SU-DHL-6 (cell line): ENCODE data around the gene BAX.

Experiments
- H2AFZ ChIP-seq: fragments of 200-600 bp; sonication (generic); 2 replicates; pipeline ENCODE4 v1.6.1; 2014; ENCODE audit warnings: low read depth, mild to moderate bottlenecking, moderate library complexity, mixed read lengths, antibody characterized with exemption, low read length; ENCODE audit not compliant: severe bottlenecking
- H3F3A ChIP-seq: fragments of 200-600 bp; shearing (Covaris generic); 2 replicates; pipeline ENCODE4 v1.6.0; 2016; ENCODE audit warnings: antibody characterized with exemption, mild to moderate bottlenecking; ENCODE audit not compliant: insufficient read depth
- H3K27ac ChIP-seq: fragments of 200-600 bp; sonication (generic); 2 replicates; pipeline ENCODE4 v1.5.1; 2016; ENCODE audit warnings: low read depth, mild to moderate bottlenecking, low read length, moderate library complexity, mixed read lengths
- H3K27me3 ChIP-seq: fragments of 200-600 bp; sonication (generic), shearing (Covaris generic); 2 replicates; pipeline ENCODE4 v1.6.0; 2014; ENCODE audit warnings: mild to moderate bottlenecking, low read length
- H3K36me3 ChIP-seq: fragments of 200-600 bp; sonication (generic); 2 replicates; pipeline ENCODE4 v1.6.1; 2014; ENCODE audit warnings: mild to moderate bottlenecking, low read length, mixed read lengths
- H3K4me2 ChIP-seq: fragments of 300-600, 200-600 bp; shearing (Covaris generic), sonication (generic); 2 replicates; pipeline ENCODE4 v1.6.0; 2014; ENCODE audit warnings: low read length, low read depth, mild to moderate bottlenecking; ENCODE audit not compliant: poor library complexity, severe bottlenecking
- H3K4me3 ChIP-seq: fragments of 200-600 bp; sonication (generic); 2 replicates; pipeline ENCODE4 v1.5.1; 2014; ENCODE audit warnings: antibody characterized with exemption, low read length, mild to moderate bottlenecking, mixed read lengths; ENCODE audit not compliant: insufficient read depth, poor library complexity, severe bottlenecking
- H3K79me2 ChIP-seq: fragments of 200-600 bp; sonication (generic); 2 replicates; pipeline ENCODE4 v1.6.1; 2014; ENCODE audit warnings: mild to moderate bottlenecking, low read length, moderate library complexity; ENCODE audit not compliant: insufficient read depth
- H3K9ac ChIP-seq: fragments of 200-600 bp; sonication (generic); 2 replicates; pipeline ENCODE4 v1.7.0; 2014; ENCODE audit warnings: mild to moderate bottlenecking, low read length
- H3K9me2 ChIP-seq: fragments of 200-600 bp; sonication (generic); replicated peaks from 2 replicates; pipeline ENCODE4 v1.6.1; 2014; ENCODE audit warnings: low read length; ENCODE audit not compliant: insufficient read depth
- H3K9me3 ChIP-seq: fragments of 200-600 bp; sonication (generic); 2 replicates; pipeline ENCODE4 v1.6.1; 2014; ENCODE audit warnings: low read length, mixed read lengths; ENCODE audit not compliant: insufficient read depth
- H4K20me1 ChIP-seq: fragments of 200-600 bp; sonication (generic); 2 replicates; pipeline ENCODE4 v1.6.1; 2014; ENCODE audit warnings: low read depth, mild to moderate bottlenecking, antibody characterized with exemption, low read length, moderate library complexity, mixed read lengths
- EZH2phosphoT487 ChIP-seq: fragments of 200-600 bp; sonication (generic), shearing (Covaris generic); conservative IDR thresholded peaks from 2 replicates; pipeline ENCODE4 v1.6.1; 2018; ENCODE audit warnings: mild to moderate bottlenecking, antibody characterized with exemption, low read length, moderate library complexity, mixed read lengths
- TF ChIP-seq, protein P1 (sequence below): fragments of 200-600 bp; sonication (generic); IDR thresholded peaks from one replicate; pipeline ENCODE4 v1.5.1; 2017; ENCODE audit warnings: antibody characterized with exemption, mild to moderate bottlenecking, low read length, moderate library complexity; ENCODE audit not compliant: insufficient read depth, poor library complexity, severe bottlenecking

The BAX gene

DNA sequence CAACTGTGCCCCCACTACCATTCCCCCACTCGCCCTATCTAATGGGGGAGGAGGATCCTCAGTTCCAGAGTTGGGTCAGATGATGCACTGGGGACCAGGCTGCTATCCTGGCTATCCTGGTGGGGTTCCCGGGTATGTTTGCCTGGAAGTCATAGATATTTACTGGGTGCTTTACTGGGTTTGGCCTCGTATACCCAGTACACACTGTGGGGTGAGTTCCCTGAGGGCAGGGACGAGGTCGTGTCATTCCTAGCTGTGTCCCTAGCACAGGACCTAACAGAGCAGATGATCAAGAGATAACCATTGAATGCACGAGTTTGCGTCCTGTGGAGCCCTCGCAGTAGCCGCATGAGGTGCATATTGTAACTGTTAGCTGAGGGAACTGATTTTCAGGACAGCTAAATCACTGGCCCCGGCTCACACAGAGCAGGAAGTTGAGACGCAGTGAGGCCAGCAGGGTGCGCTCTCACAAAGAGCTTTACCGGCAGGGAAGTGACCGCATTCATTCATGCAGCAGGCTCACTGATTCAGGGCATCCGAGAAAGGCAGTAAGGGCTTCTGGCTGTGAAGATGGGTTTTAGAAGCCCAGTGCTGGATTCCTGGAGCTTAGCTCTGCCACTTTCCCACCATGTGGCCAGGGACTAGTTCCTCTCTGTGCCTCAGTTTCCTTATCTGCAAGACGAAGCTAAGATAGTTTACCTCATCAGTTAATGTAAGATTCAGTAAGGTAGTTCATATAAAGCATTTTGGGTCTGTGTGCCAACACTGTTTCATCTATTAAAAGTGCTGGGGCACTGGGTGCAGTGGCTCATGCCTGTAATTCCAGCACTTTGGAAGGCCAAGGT lies 45.0 kb downstream of the BAX start:
- Histone ChIP-seq H3K79me2 (peaks cover 30% of the 10 kb centered on the region), H3K27me3 (no peaks in the 10 kb centered on the region), H3K4me3 (no peak overlapping the region), H3K4me2 (no peak overlapping the region), H3K36me3 (no peaks in the 10 kb centered on the region; the same call in 1 of the 2 replicates), H4K20me1 (no peaks in the 10 kb centered on the region), H3K9ac (no peak overlapping the region), H3K9me3 (no peaks in the 10 kb centered on the region), H3K9me2 (no peaks in the 10 kb centered on the region), H2AFZ (no peak overlapping the region), H3K27ac (no peak overlapping the region), H3F3A (no peaks in the 10 kb centered on the region)
- no peak for TF ChIP-seq EZH2phosphoT487
- TF ChIP-seq, protein P1, sequence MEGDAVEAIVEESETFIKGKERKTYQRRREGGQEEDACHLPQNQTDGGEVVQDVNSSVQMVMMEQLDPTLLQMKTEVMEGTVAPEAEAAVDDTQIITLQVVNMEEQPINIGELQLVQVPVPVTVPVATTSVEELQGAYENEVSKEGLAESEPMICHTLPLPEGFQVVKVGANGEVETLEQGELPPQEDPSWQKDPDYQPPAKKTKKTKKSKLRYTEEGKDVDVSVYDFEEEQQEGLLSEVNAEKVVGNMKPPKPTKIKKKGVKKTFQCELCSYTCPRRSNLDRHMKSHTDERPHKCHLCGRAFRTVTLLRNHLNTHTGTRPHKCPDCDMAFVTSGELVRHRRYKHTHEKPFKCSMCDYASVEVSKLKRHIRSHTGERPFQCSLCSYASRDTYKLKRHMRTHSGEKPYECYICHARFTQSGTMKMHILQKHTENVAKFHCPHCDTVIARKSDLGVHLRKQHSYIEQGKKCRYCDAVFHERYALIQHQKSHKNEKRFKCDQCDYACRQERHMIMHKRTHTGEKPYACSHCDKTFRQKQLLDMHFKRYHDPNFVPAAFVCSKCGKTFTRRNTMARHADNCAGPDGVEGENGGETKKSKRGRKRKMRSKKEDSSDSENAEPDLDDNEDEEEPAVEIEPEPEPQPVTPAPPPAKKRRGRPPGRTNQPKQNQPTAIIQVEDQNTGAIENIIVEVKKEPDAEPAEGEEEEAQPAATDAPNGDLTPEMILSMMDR: peak; percentile 80

DNA sequence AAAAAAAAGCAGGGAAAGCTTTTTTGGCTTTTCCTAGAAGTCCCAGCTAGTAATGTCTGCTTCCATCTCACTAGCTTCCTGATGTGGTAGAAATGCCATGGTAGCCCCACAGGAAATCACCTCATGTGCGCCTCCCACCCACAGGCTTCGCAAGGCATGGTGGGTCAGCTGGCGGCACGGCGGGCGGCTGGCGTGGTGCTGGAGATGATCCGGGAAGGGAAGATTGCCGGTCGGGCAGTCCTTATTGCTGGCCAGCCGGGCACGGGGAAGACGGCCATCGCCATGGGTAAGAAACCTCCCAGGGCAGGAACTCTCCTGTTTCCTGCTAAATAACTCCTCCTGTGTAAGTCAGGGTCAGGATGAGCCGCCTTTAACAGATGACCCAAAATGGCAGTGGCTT lies 49.5 kb downstream of the BAX start:
- H3K27ac ChIP-seq: no peak overlapping the region
- H3K9me2 ChIP-seq: no peaks in the 10 kb centered on the region
- H3K9ac ChIP-seq: no peak overlapping the region
- H3F3A ChIP-seq: no peaks in the 10 kb centered on the region
- H3K36me3 ChIP-seq: no peaks in the 10 kb centered on the region; the same call in 1 of the 2 replicates
- no peaks in the 10 kb centered on the region for H3K9me3 ChIP-seq
- no peaks in the 10 kb centered on the region for H4K20me1 ChIP-seq
- no peak overlapping the region for H3K4me3 ChIP-seq
- H2AFZ ChIP-seq: no peak overlapping the region
- no peak overlapping the region for H3K4me2 ChIP-seq
- TF ChIP-seq, protein P1: no peak
- no peak for TF ChIP-seq EZH2phosphoT487
- 0 out of 2 replicates have a peak, but pooled peaks cover 4% of the 10 kb centered on the region for H3K79me2 ChIP-seq
- no peaks in the 10 kb centered on the region for H3K27me3 ChIP-seq

DNA sequence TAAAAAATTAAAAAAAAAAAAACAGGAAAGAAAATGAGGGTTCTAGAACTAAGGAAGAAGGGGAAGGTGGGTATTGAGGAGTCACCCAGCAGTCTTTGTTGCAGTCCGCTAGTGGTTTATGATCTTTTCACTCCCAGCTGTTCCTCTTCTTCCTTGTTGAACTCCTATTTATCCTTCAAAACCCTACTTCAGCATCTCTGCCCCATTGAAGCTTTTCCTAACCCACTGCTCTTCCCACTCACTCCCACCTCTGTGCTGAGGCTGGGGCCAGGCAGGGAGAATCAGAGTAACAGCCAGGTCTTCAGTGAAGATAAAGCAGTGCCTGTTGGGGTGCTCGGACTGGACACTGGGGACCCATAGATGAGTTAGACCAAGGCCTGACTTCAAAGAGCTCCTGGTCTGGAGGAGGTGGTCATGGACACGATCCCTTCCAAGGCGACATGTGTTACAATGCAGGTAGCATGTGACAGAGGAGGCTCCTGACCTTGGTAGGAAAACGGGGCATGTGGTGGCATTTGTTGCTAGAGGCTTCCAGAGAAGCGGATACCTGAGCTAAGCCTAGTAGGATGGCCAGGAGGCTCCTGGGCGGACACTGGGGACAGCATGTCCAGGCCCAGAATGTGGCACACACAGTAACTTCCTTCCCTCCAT lies 50.4 kb downstream of the BAX start:
- no peaks in the 10 kb centered on the region for H3K27me3 ChIP-seq
- TF ChIP-seq, protein P1: no peak
- TF ChIP-seq EZH2phosphoT487: no peak
- no peak overlapping the region for H3K27ac ChIP-seq
- no peak overlapping the region for H2AFZ ChIP-seq
- no peaks in the 10 kb centered on the region for H3K9me2 ChIP-seq
- no peaks in the 10 kb centered on the region for H3K9me3 ChIP-seq
- no peaks in the 10 kb centered on the region for H4K20me1 ChIP-seq
- H3K79me2 ChIP-seq: 0 out of 2 replicates have a peak, but pooled peaks cover under 1% of the 10 kb centered on the region
- no peak overlapping the region for H3K4me2 ChIP-seq
- no peak overlapping the region for H3K9ac ChIP-seq
- no peaks in the 10 kb centered on the region for H3F3A ChIP-seq
- H3K36me3 ChIP-seq: no peaks in the 10 kb centered on the region; the same call in 1 of the 2 replicates
- no peak overlapping the region for H3K4me3 ChIP-seq
